K562 (cell line): ENCODE data around the gene KCNMB4.

Source experiments
- CBX2 ChIP-seq: fragments of 200-600 bp; sonication (generic); IDR thresholded peaks from one replicate; pipeline ENCODE4 v1.6.1; 2012; ENCODE audit warnings: mild to moderate bottlenecking, low read length, inconsistent platforms; ENCODE audit not compliant: insufficient read depth, poor library complexity, severe bottlenecking
- KLF10 ChIP-seq: fragments of 250-450 bp; sonication (Bioruptor Pico); IDR thresholded peaks from 2 replicates; pipeline ENCODE4 v1.6.1; 2021; ENCODE audit warnings: matching md5 sums
- TF ChIP-seq, protein P1 (sequence below), 3 experiments: IDR thresholded peaks in 2 of 3; conservative IDR thresholded peaks in 1 of 3; 2 replicates each; pipeline ENCODE4 v1.5.1; 2011 to 2012; ENCODE audit warnings: low read length in 3 of 3, mild to moderate bottlenecking in 3 of 3, control low read depth in 2 of 3, improper control_type of control experiment in 1 of 3, inconsistent platforms in 1 of 3, low read depth in 1 of 3, mixed read lengths in 1 of 3, moderate library complexity in 1 of 3; ENCODE audit not compliant: insufficient read depth in 2 of 3
- TF ChIP-seq, protein P2 (sequence below): IDR thresholded peaks from 2 replicates; pipeline ENCODE4 v1.6.1; 2012; ENCODE audit warnings: low read depth, low read length, improper control_type of control experiment, borderline replicate concordance

DNA sequence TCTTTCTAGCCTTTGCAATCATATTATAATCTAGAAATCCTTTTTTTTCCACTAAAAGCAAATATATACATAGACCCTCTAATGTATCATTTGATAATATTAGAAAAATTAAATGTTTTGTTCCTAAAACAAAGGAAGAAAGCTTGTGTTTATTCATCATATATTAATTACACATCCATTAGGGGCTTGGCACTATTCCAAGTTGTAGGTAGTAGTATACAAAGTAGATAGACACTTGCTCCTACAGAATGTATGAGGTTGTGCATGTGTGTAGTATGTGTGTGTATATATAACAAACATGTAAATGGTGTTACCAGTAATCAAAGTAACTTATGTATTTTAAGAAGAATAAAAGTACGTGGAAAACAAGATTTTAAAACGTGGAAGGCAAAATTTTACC is 15.0 kb upstream of the KCNMB4 start:
- no peak for TF ChIP-seq CBX2
- TF ChIP-seq KLF10 (CRISPR knock-in tag): no peak
- TF ChIP-seq, protein P1, sequence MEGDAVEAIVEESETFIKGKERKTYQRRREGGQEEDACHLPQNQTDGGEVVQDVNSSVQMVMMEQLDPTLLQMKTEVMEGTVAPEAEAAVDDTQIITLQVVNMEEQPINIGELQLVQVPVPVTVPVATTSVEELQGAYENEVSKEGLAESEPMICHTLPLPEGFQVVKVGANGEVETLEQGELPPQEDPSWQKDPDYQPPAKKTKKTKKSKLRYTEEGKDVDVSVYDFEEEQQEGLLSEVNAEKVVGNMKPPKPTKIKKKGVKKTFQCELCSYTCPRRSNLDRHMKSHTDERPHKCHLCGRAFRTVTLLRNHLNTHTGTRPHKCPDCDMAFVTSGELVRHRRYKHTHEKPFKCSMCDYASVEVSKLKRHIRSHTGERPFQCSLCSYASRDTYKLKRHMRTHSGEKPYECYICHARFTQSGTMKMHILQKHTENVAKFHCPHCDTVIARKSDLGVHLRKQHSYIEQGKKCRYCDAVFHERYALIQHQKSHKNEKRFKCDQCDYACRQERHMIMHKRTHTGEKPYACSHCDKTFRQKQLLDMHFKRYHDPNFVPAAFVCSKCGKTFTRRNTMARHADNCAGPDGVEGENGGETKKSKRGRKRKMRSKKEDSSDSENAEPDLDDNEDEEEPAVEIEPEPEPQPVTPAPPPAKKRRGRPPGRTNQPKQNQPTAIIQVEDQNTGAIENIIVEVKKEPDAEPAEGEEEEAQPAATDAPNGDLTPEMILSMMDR (IDR thresholded peaks at IDR 0.05 in 2 of 3, conservative IDR thresholded peaks at IDR 0.05 in 1 of 3; ENCODE audit: insufficient read depth in 2 of 3, low read depth in 1 of 3, low read length in 3 of 3): no peak
- TF ChIP-seq, protein P2, sequence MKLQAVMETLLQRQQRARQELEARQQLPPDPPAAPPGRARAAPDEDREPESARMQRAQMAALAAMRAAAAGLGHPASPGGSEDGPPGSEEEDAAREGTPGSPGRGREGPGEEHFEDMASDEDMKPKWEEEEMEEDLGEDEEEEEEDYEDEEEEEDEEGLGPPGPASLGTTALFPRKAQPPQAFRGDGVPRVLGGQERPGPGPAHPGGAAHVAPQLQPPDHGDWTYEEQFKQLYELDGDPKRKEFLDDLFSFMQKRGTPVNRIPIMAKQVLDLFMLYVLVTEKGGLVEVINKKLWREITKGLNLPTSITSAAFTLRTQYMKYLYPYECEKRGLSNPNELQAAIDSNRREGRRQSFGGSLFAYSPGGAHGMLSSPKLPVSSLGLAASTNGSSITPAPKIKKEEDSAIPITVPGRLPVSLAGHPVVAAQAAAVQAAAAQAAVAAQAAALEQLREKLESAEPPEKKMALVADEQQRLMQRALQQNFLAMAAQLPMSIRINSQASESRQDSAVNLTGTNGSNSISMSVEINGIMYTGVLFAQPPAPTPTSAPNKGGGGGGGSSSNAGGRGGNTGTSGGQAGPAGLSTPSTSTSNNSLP: no peak
